ENCODE measurements around the gene GGN. TPM values are rescaled to one million over a fixed set of nuclear protein-coding genes. Genes with fewer than 3 reads are reported as not detected.

GGN gene
- total and polyA plus RNA-seq, 9 of the 15 experiments (the other 6 are each of a cell fraction or from before 2014, with no cell fraction given), result 0.15 to 0.33 TPM; not detected in 7

DNA sequence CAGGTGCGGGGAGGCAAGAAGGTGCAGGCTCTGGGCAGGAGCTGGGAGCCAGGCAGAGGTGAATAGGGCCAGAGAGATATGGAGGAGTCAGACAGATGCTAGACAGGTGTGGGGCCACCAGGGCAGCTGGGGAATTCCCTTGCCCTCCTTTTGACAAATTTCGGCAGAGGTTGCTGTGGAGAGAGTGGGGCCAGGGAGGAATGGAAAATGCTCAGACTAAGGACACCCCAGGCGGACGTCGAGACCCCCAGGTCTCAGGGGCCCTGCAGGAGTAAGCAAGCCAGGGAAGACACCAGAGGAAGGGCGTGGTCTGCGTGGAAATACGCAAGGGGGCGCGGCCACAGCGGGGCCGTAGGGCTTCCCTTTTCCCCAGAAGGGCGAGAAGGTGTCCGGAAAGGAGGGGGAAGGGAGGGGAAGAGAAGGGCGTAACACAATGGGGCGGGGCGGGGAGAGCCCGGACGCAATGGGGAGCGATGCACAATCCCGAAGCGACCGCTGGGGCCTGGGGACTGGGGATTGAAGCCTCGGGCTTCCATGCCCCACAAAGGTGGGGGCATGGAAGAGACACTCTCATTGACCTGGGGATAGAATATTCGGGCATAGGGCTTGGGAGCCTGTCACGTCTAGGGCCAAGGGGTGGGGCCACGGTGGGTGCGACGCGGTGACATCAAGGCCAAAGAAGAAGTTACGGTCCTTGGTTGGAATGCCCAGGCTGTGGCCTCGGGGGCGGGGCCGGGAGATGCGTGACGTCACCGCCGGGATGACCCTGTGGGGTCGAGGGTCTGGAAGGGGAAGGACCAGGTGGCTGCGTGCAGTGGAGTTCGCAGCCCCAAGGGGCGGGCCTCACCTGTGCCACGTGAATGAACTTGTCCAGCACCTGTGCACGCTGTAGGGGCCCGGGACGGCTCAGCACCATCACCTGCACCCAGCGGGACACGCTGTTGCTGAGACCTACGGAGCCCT lies 30.0 kb upstream of the GGN start (continued):
- TF ChIP-seq PRDM10 (IDR thresholded peaks at IDR 0.05; ENCODE audit: partially characterized antibody), result peak; percentile 20
- TF ChIP-seq CC2D1A (IDR thresholded peaks at IDR 0.05), result peak; percentile 93
- TF ChIP-seq ZNF3 (CRISPR knock-in tag; IDR thresholded peaks at IDR 0.05), result no peak
- peak; percentile 82 for TF ChIP-seq CREM (IDR thresholded peaks at IDR 0.05; ENCODE audit: low read depth)
- TF ChIP-seq, protein P1, sequence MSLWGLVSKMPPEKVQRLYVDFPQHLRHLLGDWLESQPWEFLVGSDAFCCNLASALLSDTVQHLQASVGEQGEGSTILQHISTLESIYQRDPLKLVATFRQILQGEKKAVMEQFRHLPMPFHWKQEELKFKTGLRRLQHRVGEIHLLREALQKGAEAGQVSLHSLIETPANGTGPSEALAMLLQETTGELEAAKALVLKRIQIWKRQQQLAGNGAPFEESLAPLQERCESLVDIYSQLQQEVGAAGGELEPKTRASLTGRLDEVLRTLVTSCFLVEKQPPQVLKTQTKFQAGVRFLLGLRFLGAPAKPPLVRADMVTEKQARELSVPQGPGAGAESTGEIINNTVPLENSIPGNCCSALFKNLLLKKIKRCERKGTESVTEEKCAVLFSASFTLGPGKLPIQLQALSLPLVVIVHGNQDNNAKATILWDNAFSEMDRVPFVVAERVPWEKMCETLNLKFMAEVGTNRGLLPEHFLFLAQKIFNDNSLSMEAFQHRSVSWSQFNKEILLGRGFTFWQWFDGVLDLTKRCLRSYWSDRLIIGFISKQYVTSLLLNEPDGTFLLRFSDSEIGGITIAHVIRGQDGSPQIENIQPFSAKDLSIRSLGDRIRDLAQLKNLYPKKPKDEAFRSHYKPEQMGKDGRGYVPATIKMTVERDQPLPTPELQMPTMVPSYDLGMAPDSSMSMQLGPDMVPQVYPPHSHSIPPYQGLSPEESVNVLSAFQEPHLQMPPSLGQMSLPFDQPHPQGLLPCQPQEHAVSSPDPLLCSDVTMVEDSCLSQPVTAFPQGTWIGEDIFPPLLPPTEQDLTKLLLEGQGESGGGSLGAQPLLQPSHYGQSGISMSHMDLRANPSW (CRISPR knock-in tag; IDR thresholded peaks at IDR 0.05), result no peak
- no peak; a peak in 1 of 4 replicates for TF ChIP-seq CSDE1 (IDR thresholded peaks at IDR 0.05)
- peak; percentile 81 for TF ChIP-seq ARID4B (CRISPR knock-in tag; IDR thresholded peaks at IDR 0.05)
- no peak for TF ChIP-seq ZNF830 (CRISPR knock-in tag; IDR thresholded peaks at IDR 0.05)
- TF ChIP-seq ZFP36 (IDR thresholded peaks at IDR 0.05; ENCODE audit: low read depth, low read length, partially characterized antibody), result no peak
- TF ChIP-seq LCOR (CRISPR knock-in tag; IDR thresholded peaks at IDR 0.05), result no peak; the same call in 1 of the 2 replicates
- TF ChIP-seq GABPA (tag; conservative IDR thresholded peaks at IDR 0.05; ENCODE audit: low read depth), result peak; percentile 69
- TF ChIP-seq NFIC (IDR thresholded peaks at IDR 0.05), result peak; percentile 58
- no peak for TF ChIP-seq ZC3H4 (CRISPR knock-in tag; IDR thresholded peaks at IDR 0.05; ENCODE audit: borderline replicate concordance)
- TF ChIP-seq ETV6 (IDR thresholded peaks at IDR 0.05; ENCODE audit: borderline replicate concordance in 1 of 2, low read depth in 2 of 2, low read length in 1 of 2), result peak in 1 of 2 experiments; percentile 72; a peak in 2 of 4 replicates
- TF ChIP-seq ETV6 (CRISPR knock-in tag; IDR thresholded peaks at IDR 0.05; ENCODE audit: borderline replicate concordance), result no peak

Data from K562 (cell line).